Measurements from ENCODE around the gene VSIG2. TPM values are rescaled to one million over a fixed set of nuclear protein-coding genes. Genes with fewer than 3 reads are reported as not detected.

Gene VSIG2
- total and polyA plus RNA-seq, 2 of the 4 experiments (the other 2 are of a cell fraction), result not detected

DNA sequence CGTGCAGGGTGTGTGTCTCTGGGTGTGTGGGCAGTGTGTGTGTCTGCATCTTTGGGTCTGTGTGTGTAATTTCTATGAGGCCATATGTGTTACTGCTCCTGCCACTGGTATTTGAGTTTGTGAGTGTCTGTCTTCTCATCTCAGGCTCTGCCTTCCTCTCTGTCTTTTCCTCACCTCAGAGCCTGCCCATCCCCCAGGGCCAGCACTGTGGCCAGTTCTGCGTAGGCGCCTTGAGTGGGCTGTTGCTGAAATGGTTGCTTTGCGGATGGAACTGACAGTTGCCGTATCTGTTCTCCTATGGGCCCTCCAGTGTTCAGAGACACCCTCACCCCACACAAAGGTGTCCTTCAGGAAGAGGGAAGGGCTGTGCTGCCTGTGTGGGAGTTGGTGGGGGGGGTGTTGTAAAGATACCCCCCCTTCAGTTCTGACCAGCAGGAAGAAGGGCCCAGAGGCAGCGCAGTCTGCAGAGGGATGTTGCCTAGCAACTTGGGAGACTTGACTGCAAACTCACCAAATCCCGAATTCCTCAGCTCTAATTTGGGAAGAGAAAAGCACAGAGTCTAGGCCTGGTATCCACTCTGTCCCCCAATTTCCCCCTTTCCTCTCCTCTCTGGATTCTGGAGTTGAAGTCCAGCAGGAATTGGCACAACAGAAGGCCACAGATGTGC is 14.3 kb downstream of the VSIG2 start (continued):
- TF ChIP-seq, protein P1, sequence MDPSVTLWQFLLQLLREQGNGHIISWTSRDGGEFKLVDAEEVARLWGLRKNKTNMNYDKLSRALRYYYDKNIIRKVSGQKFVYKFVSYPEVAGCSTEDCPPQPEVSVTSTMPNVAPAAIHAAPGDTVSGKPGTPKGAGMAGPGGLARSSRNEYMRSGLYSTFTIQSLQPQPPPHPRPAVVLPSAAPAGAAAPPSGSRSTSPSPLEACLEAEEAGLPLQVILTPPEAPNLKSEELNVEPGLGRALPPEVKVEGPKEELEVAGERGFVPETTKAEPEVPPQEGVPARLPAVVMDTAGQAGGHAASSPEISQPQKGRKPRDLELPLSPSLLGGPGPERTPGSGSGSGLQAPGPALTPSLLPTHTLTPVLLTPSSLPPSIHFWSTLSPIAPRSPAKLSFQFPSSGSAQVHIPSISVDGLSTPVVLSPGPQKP (IDR thresholded peaks at IDR 0.05; ENCODE audit: borderline replicate concordance, low read depth, low read length), result no peak
- TF ChIP-seq FOS (IDR thresholded peaks at IDR 0.05; ENCODE audit: low read depth, low read length) (no peak), CHD1 (IDR thresholded peaks at IDR 0.05; ENCODE audit: low read depth, low read length) (no peak)

- H2BK15ac ChIP-seq (ENCODE audit: low read depth, low read length), result no peak overlapping the region
- no peaks in the 10 kb centered on the region for H3K9me3 ChIP-seq (ENCODE audit: control insufficient read depth, insufficient read depth, low read length)
- no peak overlapping the region for H3K4me3 ChIP-seq (ENCODE audit: insufficient read depth, low read depth, low read length)
- H3K4me2 ChIP-seq (ENCODE audit: low read depth, low read length), result no peak overlapping the region
- no peak overlapping the region for H3K14ac ChIP-seq (replicated peaks; ENCODE audit: low read depth, low read length)
- H3K9ac ChIP-seq (ENCODE audit: low read depth, low read length), result no peak overlapping the region
- H3K23ac ChIP-seq (ENCODE audit: low read depth, low read length), result no peak overlapping the region
- H4K20me1 ChIP-seq (ENCODE audit: insufficient read depth, low read length), result no peaks in the 10 kb centered on the region
- H3K27ac ChIP-seq (ENCODE audit: insufficient read depth, low read length), result no peak overlapping the region
- H3K18ac ChIP-seq (ENCODE audit: low read depth, low read length), result no peak overlapping the region
- no peak for ATAC-seq (ENCODE audit: low read depth)
- no peak overlapping the region for H2AK5ac ChIP-seq (ENCODE audit: low read depth, low read length)
- intact Hi-C loops (cut with micrococcal nuclease) (no loop called here), dilution Hi-C loops (cut with HindIII; ENCODE audit: low sequenced_read_pairs, unreplicated experiment) (no loop called here), in situ Hi-C loops (cut with MboI; ENCODE audit: low sequenced_read_pairs) (no loop called here)
- H3K56ac ChIP-seq (ENCODE audit: extremely low read depth, insufficient read depth, low read length), result no peak overlapping the region
- ChIA-PET POLR2A (ENCODE audit: unreplicated experiment) (interaction anchor here (0.5 kb wide), 1 partner anchor 63 kb away, joined by 3 read pairs; the partner anchor contains the start of gene SPA17), CTCF (no interaction called here)
- WGBS, 2 experiments (ENCODE audit: extremely low coverage in 2 of 2, insufficient read length in 1 of 2), result 80% methylated on average over 1 of the region's 3 CpGs; no CpG with 5 or more reads in 1 of the 2 experiments
- no peak overlapping the region for H2BK5ac ChIP-seq (ENCODE audit: low read depth, low read length, poor library complexity, severe bottlenecking)
- H4K91ac ChIP-seq (ENCODE audit: insufficient read depth, low read depth, low read length), result no peak overlapping the region
- H4K5ac ChIP-seq (ENCODE audit: low read depth, low read length), result no peak overlapping the region
- no peak overlapping the region for H3K4ac ChIP-seq (ENCODE audit: low read depth, low read length)
- no TSS peak for BruUV-seq (replicated peaks)
- H2AK9ac ChIP-seq (replicated peaks; ENCODE audit: low read depth, low read length, poor library complexity), result no peak overlapping the region
- H2BK20ac ChIP-seq (ENCODE audit: low read depth, low read length), result no peak overlapping the region
- no peak overlapping the region for H4K8ac ChIP-seq (ENCODE audit: low read depth in 2 of 2, low read length in 2 of 2)
- H3K79me1 ChIP-seq (ENCODE audit: low read depth in 1 of 2, low read length in 2 of 2), result peaks cover 0 to 7% of the 10 kb centered on the region in 2 experiments; a peak in 2 of 4 replicates
- no peak overlapping the region for H2BK120ac ChIP-seq (ENCODE audit: low read depth, low read length)
- peaks cover 2% of the 10 kb centered on the region; the same call in 1 of the 2 replicates for H3K4me1 ChIP-seq (ENCODE audit: control insufficient read depth, insufficient read depth, low read length)
- H3K27me3 ChIP-seq (ENCODE audit: control insufficient read depth, insufficient read depth, low read length), result peaks cover 23% of the 10 kb centered on the region
- no peaks in the 10 kb centered on the region for H3K36me3 ChIP-seq (ENCODE audit: control insufficient read depth, insufficient read depth, low read length)
- H2AFZ ChIP-seq (replicated peaks; ENCODE audit: low read length, poor library complexity), result no peak overlapping the region
- DNase-seq, result no peak
- 0 out of 2 replicates have a peak, but pooled peaks cover 3% of the 10 kb centered on the region for H3K9me1 ChIP-seq (ENCODE audit: insufficient read depth, low read length)
- TF ChIP-seq RCOR1 (IDR thresholded peaks at IDR 0.05; ENCODE audit: insufficient replicate concordance, low read length) (no peak), MXI1 (IDR thresholded peaks at IDR 0.05; ENCODE audit: borderline replicate concordance, low read depth, low read length) (no peak), CEBPB (IDR thresholded peaks at IDR 0.05; ENCODE audit: low read depth, low read length) (no peak), FOS (IDR thresholded peaks at IDR 0.05; ENCODE audit: low read depth, low read length) (no peak), RFX5 (IDR thresholded peaks at IDR 0.05; ENCODE audit: low read depth, low read length) (no peak), MAFK (IDR thresholded peaks at IDR 0.05; ENCODE audit: low read depth, low read length) (no peak), MAZ (IDR thresholded peaks at IDR 0.05; ENCODE audit: borderline replicate concordance, low read depth, low read length) (no peak), USF2 (IDR thresholded peaks at IDR 0.05; ENCODE audit: low read depth, low read length) (no peak), POLR2A (IDR thresholded peaks at IDR 0.05; ENCODE audit: low read depth, low read length) (no peak), NFE2L2 (IDR thresholded peaks at IDR 0.05; ENCODE audit: low read depth, low read length) (no peak), BHLHE40 (IDR thresholded peaks at IDR 0.05; ENCODE audit: low read depth, low read length) (no peak)
- TF ChIP-seq, protein P1 (IDR thresholded peaks at IDR 0.05; ENCODE audit: borderline replicate concordance, low read depth, low read length), result no peak
Measured at GRCh38 chr11:124736736-124737135, 15.3 kb downstream of the VSIG2 start.

All from IMR-90 (cell line).